Smooth muscle cell (in vitro differentiated cells): ENCODE data around the gene FGF2. TPM values are rescaled to one million over a fixed set of nuclear protein-coding genes. Genes with fewer than 3 reads are reported as not detected.
"Not testable (repeated sequence)": the region's sequence is repeated elsewhere in the genome, so short reads cannot be mapped to it uniquely, and the experiment has no call there.

Experiments
- DNase-seq: peaks from one replicate; lab custom pipeline; 2025; ENCODE audit not compliant: unreplicated experiment; lab: John Stamatoyannopoulos, UW
- H2AFZ ChIP-seq: fragments of 200-600 bp; sonication (generic); 2 replicates; pipeline ENCODE4 v1.6.0; 2016; ENCODE audit warnings: antibody characterized with exemption, low read depth, mild to moderate bottlenecking
- H3F3A ChIP-seq: fragments of 200-600 bp; sonication (generic); 2 replicates; pipeline ENCODE4 v1.6.0; 2017; ENCODE audit warnings: antibody characterized with exemption, low read depth
- H3K27ac ChIP-seq: fragments of 200-600 bp; sonication (generic); 2 replicates; pipeline ENCODE4 v1.5.1; 2016; ENCODE audit warnings: low read depth, mild to moderate bottlenecking
- H3K27me3 ChIP-seq: fragments of 200-600 bp; sonication (generic); 2 replicates; pipeline ENCODE4 v1.6.1; 2016; ENCODE audit warnings: low read depth, mild to moderate bottlenecking
- H3K36me3 ChIP-seq: fragments of 200-600 bp; sonication (generic); 2 replicates; pipeline ENCODE4 v1.5.1; 2016; ENCODE audit warnings: low read depth
- H3K4me1 ChIP-seq: fragments of 200-600 bp; sonication (generic); 2 replicates; pipeline ENCODE4 v1.5.1; 2016; ENCODE audit warnings: low read depth
- H3K4me2 ChIP-seq: fragments of 200-600 bp; sonication (generic); 2 replicates; pipeline ENCODE4 v1.6.0; 2016; ENCODE audit warnings: mild to moderate bottlenecking
- H3K4me3 ChIP-seq: fragments of 200-600 bp; sonication (generic); 2 replicates; pipeline ENCODE4 v1.5.1; 2016; ENCODE audit warnings: mild to moderate bottlenecking
- H3K79me2 ChIP-seq: fragments of 200-600 bp; sonication (generic); 2 replicates; pipeline ENCODE4 v1.6.0; 2016; ENCODE audit warnings: low read depth, mild to moderate bottlenecking
- H3K9ac ChIP-seq: fragments of 200-600 bp; sonication (generic); 2 replicates; pipeline ENCODE4 v1.6.0; 2016; ENCODE audit warnings: low read depth
- H3K9me3 ChIP-seq: fragments of 200-600 bp; sonication (generic); replicated peaks from 2 replicates; pipeline ENCODE4 v1.5.1; 2016; ENCODE audit warnings: low read depth
- H4K20me1 ChIP-seq: fragments of 200-600 bp; sonication (generic); 2 replicates; pipeline ENCODE4 v1.6.0; 2016; ENCODE audit warnings: low read depth
- WGBS: methylation state at CpG from one replicate; pipeline ENCODE4 v1.1.7; 2016; ENCODE audit warnings: low lambda C conversion rate; 5-methylcytosine and 5-hydroxymethylcytosine counted together
- polyA plus RNA-seq: library from polyadenylated mRNA; unstranded; fragments of >200 nt; fragmentation: Nextera tagmentation; extraction: Ambion mirVana; gene quantifications from 2 replicates; pipeline ENCODE4 v1.2.1, GENCODE V29; 2016
- total RNA-seq: library from RNA; depleted of rRNA; stranded (reverse); fragments of >200 nt; gene quantifications from 2 replicates; pipeline ENCODE4 v1.2.3, GENCODE V29; 2014
- TF ChIP-seq, protein P1 (sequence below): fragments of 200-600 bp; sonication (generic); IDR thresholded peaks from 2 replicates; pipeline ENCODE4 v1.5.1; 2017; ENCODE audit warnings: borderline replicate concordance, mild to moderate bottlenecking, antibody characterized with exemption; ENCODE audit not compliant: insufficient read depth, poor library complexity, severe bottlenecking

The FGF2 gene
- total and polyA plus RNA-seq, 2 experiments from 2014 or later: 11.8 to 18.9 TPM

DNA sequence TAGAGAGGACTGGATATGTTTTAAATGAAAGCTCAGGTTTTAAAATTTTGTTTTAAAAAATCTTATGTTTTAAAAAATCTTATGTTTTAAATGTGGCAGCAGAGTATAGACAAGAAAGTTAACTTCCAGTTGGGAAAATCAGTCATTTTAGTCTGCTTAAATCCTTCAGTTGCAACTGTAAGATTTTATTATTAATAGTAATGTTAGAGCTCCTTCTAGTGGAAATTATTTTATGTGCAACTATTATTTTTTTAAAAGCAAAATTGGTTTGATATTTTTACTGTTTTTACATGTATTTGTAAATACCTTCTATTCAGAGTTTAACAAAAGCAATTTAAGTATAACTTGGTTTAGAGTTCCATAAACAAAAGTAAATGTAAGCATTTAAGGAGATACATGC, 104.2 kb downstream of the FGF2 start:
- Histone ChIP-seq H3K4me2 (no peak overlapping the region), H3K27ac (peak overlapping the region; percentile 2), H4K20me1 (no peaks in the 10 kb centered on the region), H3K27me3 (no peaks in the 10 kb centered on the region), H3K9me3 (no peaks in the 10 kb centered on the region), H3K4me3 (no peak overlapping the region), H3K9ac (no peak overlapping the region), H3K79me2 (peaks cover 5% of the 10 kb centered on the region), H3K4me1 (no peaks in the 10 kb centered on the region), H3F3A (no peaks in the 10 kb centered on the region), H2AFZ (no peak overlapping the region), H3K36me3 (peaks cover 15% of the 10 kb centered on the region)
- DNase-seq: no peak
- TF ChIP-seq, protein P1, sequence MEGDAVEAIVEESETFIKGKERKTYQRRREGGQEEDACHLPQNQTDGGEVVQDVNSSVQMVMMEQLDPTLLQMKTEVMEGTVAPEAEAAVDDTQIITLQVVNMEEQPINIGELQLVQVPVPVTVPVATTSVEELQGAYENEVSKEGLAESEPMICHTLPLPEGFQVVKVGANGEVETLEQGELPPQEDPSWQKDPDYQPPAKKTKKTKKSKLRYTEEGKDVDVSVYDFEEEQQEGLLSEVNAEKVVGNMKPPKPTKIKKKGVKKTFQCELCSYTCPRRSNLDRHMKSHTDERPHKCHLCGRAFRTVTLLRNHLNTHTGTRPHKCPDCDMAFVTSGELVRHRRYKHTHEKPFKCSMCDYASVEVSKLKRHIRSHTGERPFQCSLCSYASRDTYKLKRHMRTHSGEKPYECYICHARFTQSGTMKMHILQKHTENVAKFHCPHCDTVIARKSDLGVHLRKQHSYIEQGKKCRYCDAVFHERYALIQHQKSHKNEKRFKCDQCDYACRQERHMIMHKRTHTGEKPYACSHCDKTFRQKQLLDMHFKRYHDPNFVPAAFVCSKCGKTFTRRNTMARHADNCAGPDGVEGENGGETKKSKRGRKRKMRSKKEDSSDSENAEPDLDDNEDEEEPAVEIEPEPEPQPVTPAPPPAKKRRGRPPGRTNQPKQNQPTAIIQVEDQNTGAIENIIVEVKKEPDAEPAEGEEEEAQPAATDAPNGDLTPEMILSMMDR: peak; percentile 78

DNA sequence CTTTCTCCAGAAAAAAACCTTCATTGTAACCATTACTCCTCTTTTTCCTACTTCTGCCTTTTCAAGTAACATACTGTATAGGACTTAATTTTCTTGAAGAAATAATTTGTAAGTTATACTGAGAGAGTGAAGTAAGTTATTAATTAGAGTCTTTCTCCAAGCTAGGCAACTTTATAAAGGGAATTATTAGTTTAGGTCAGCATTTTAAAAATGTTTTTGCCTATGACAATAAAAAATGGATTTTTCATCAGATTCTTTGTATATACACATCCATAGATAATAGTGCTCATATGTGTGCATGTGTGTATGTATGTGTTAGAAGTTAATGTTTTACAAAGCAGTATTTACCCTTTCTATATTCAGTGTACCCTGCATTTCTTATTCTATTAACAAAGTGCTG, 106.1 kb downstream of the FGF2 start:
- H3K9ac ChIP-seq: no peak overlapping the region
- TF ChIP-seq, protein P1: no peak
- peaks cover 15% of the 10 kb centered on the region for H3K36me3 ChIP-seq
- H3K4me1 ChIP-seq: no peaks in the 10 kb centered on the region
- no peaks in the 10 kb centered on the region for H3K27me3 ChIP-seq
- H3F3A ChIP-seq: no peaks in the 10 kb centered on the region
- no peak for DNase-seq
- H3K79me2 ChIP-seq: no peaks in the 10 kb centered on the region
- H4K20me1 ChIP-seq: no peaks in the 10 kb centered on the region
- no peak overlapping the region for H3K4me3 ChIP-seq
- no peak overlapping the region for H2AFZ ChIP-seq
- H3K4me2 ChIP-seq: no peak overlapping the region
- H3K9me3 ChIP-seq: no peaks in the 10 kb centered on the region
- H3K27ac ChIP-seq: no peak overlapping the region

DNA sequence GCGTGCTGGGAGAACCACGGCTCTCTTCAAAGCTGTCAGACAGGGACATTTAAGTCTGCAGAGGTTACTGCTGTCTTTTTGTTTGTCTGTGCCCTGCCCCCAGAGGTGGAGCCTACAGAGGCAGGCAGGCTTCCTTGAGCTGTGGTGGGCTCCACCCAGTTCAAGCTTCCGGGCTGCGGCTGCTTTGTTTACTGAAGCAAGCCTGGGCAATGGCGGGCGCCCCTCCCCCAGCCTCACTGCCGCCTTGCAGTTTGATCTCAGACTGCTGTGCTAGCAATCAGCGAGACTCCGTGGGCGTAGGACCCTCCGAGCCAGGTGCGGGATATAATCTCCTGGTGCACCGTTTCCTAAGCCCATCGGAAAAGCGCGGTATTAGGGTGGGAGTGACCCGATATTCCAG, 118.5 kb downstream of the FGF2 start:
- H3K36me3 ChIP-seq, H2AFZ ChIP-seq, H3F3A ChIP-seq, H3K27ac ChIP-seq, H3K4me1 ChIP-seq, H3K27me3 ChIP-seq, H3K79me2 ChIP-seq, H3K9ac ChIP-seq, DNase-seq, H3K9me3 ChIP-seq, H3K4me3 ChIP-seq, H4K20me1 ChIP-seq, H3K4me2 ChIP-seq: not testable (repeated sequence)
- WGBS: 96% methylated on average over 17 of the region's 17 CpGs

DNA sequence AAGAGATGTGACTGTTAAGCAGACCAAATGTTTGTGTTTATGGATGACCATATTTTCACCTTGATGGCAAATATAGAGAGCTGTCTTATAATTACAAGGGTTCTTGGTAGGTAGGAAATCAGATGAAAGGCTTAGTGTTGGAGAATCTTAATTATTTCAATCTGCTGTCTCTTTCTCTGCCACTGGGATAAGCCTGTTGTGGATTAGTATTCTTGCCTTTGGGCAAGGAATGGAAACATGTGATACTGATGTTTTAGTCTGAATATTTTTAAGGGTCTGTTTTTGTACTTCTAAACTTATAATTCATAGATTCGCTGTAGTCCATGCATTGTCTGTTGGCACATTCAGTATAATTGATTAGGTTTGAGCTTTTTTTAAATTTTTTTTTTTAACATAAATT, 119.5 kb downstream of the FGF2 start:
- no peaks in the 10 kb centered on the region for H3K79me2 ChIP-seq
- WGBS: 100% methylated on average over 1 of the region's 1 CpG
- H2AFZ ChIP-seq: no peak overlapping the region
- no peaks in the 10 kb centered on the region for H4K20me1 ChIP-seq
- H3F3A ChIP-seq: no peaks in the 10 kb centered on the region
- no peak for DNase-seq
- H3K4me1 ChIP-seq: no peaks in the 10 kb centered on the region
- H3K9ac ChIP-seq: no peak overlapping the region
- no peak overlapping the region for H3K4me3 ChIP-seq
- H3K27me3 ChIP-seq: no peaks in the 10 kb centered on the region
- no peaks in the 10 kb centered on the region for H3K9me3 ChIP-seq
- no peak overlapping the region for H3K27ac ChIP-seq
- TF ChIP-seq, protein P1: no peak
- H3K4me2 ChIP-seq: no peak overlapping the region
- H3K36me3 ChIP-seq: no peaks in the 10 kb centered on the region

Other genes with a start within 250 kb of the FGF2 start
- gene IL21, start 205.8 kb upstream of the FGF2 start, total RNA-seq: not detected in 2 replicates
- gene IL21, start 205.8 kb upstream of the FGF2 start, polyA plus RNA-seq: not detected in 2 replicates
- gene BBS12, start 94.1 kb upstream of the FGF2 start, total RNA-seq: 3.0 and 3.6 TPM in 2 replicates
- 2.7 and 3.7 TPM in 2 replicates for gene BBS12, start 94.1 kb upstream of the FGF2 start, polyA plus RNA-seq
- 4.1 and 24.6 TPM in 2 replicates for gene NUDT6, start 95.8 kb downstream of the FGF2 start, total RNA-seq
- gene NUDT6, start 95.8 kb downstream of the FGF2 start, polyA plus RNA-seq: 6.2 and 7.0 TPM in 2 replicates